Keratinocyte (primary cell): ENCODE results near the gene PDE1A. TPM values are rescaled to one million over a fixed set of nuclear protein-coding genes. Genes with fewer than 3 reads are reported as not detected.

ENCODE experiments used
- DNase-seq: peaks from one replicate; pipeline ENCODE4 v3.0.0-alpha.2; 2011; ENCODE audit warnings: low read depth, missing footprints, low spot score
- FAIRE-seq: peaks from 2 replicates; lab custom pipeline; 2011; peaks lifted over from hg19 to GRCh38; lab: Jason Lieb, UNC
- H2AFZ ChIP-seq: 2 replicates; pipeline ENCODE4 v1.6.0; 2012; ENCODE audit warnings: low read length, control low read depth, inconsistent platforms; ENCODE audit not compliant: control insufficient read depth
- H3K27ac ChIP-seq: 2 replicates; pipeline ENCODE4 v1.5.1; 2011; ENCODE audit warnings: low read length; ENCODE audit not compliant: control insufficient read depth, insufficient read depth
- H3K27me3 ChIP-seq: 3 replicates; pipeline ENCODE4 v1.6.0; 2011; ENCODE audit warnings: low read length; ENCODE audit not compliant: control insufficient read depth, insufficient read depth; ENCODE audit errors: extremely low read depth
- H3K36me3 ChIP-seq, 2 experiments: 2 replicates in 1 of 2; 3 replicates in 1 of 2; pipeline ENCODE4 v1.5.1; 2011; ENCODE audit warnings: low read length in 2 of 2, mild to moderate bottlenecking in 1 of 2; ENCODE audit not compliant: control insufficient read depth in 2 of 2, insufficient read depth in 2 of 2; ENCODE audit errors: extremely low read depth in 1 of 2
- H3K4me1 ChIP-seq: 3 replicates; pipeline ENCODE4 v1.5.1; 2011; ENCODE audit warnings: low read length; ENCODE audit not compliant: control insufficient read depth, insufficient read depth; ENCODE audit errors: extremely low read depth
- H3K4me2 ChIP-seq: 3 replicates; pipeline ENCODE4 v1.6.0; 2011; ENCODE audit warnings: low read depth, low read length; ENCODE audit not compliant: control insufficient read depth, insufficient read depth; ENCODE audit errors: extremely low read depth
- H3K4me3 ChIP-seq, 3 experiments: fragments of 200-600 bp in 1 of 3; sonication (generic) in 1 of 3; 2 replicates in 2 of 3; 3 replicates in 1 of 3; pipeline ENCODE4 v1.5.1; 2011 to 2016; ENCODE audit warnings: low read length in 3 of 3, mild to moderate bottlenecking in 3 of 3, control low read depth in 2 of 3, inconsistent platforms in 1 of 3, low read depth in 1 of 3, mixed read lengths in 1 of 3, mixed run types in 1 of 3, moderate library complexity in 1 of 3; ENCODE audit not compliant: control insufficient read depth in 2 of 3, insufficient read depth in 2 of 3; ENCODE audit errors: extremely low read depth in 1 of 3
- H3K79me2 ChIP-seq: 2 replicates; pipeline ENCODE4 v1.6.0; 2012; ENCODE audit warnings: low read length; ENCODE audit not compliant: control insufficient read depth, insufficient read depth
- H3K9ac ChIP-seq: 3 replicates; pipeline ENCODE4 v1.6.0; 2011; ENCODE audit warnings: low read length; ENCODE audit not compliant: control insufficient read depth, insufficient read depth; ENCODE audit errors: extremely low read depth
- H3K9me1 ChIP-seq: 3 replicates; pipeline ENCODE4 v1.6.0; 2011; ENCODE audit warnings: low read length; ENCODE audit not compliant: control insufficient read depth, insufficient read depth; ENCODE audit errors: extremely low read depth
- H3K9me3 ChIP-seq: 2 replicates; pipeline ENCODE4 v1.5.1; 2012; ENCODE audit warnings: low read depth, low read length; ENCODE audit not compliant: control insufficient read depth
- H4K20me1 ChIP-seq: 3 replicates; pipeline ENCODE4 v1.6.0; 2011; ENCODE audit warnings: low read length; ENCODE audit not compliant: control insufficient read depth, insufficient read depth; ENCODE audit errors: extremely low read depth
- CTCF ChIP-seq, 3 experiments: IDR thresholded peaks in 1 of 3; conservative IDR thresholded peaks in 1 of 3; optimal IDR thresholded peaks in 1 of 3; 2 replicates in 2 of 3; 3 replicates in 1 of 3; pipeline versions ENCODE3 to v1.5.1; 2011; ENCODE audit warnings: low read length in 3 of 3, mild to moderate bottlenecking in 3 of 3, moderate library complexity in 2 of 3, control low read depth in 1 of 3, inconsistent platforms in 1 of 3; ENCODE audit not compliant: insufficient read depth in 2 of 3; ENCODE audit errors: extremely low read depth in 1 of 3
- EZH2 ChIP-seq: IDR thresholded peaks from one replicate; pipeline ENCODE4 v1.6.1; 2012; ENCODE audit warnings: inconsistent platforms, mild to moderate bottlenecking, low read length, moderate library complexity
- dilution Hi-C: fragments of 300-500 bp; cut with MboI; formaldehyde crosslinking; loops from one replicate; pipeline ENCODE4 v1.7.0; 2020; ENCODE audit warnings: low sequenced_read_pairs; ENCODE audit not compliant: extremely low pct_ligation_motif_present
- polyA plus RNA-seq, 5 experiments: library from polyadenylated mRNA; depleted of rRNA in 3 of 5; stranded (reverse) in 3 of 5; stranded (forward) in 1 of 5; unstranded in 1 of 5; fragments of >200 nt; gene quantifications; 1 replicate in 1 of 5; 2 replicates in 3 of 5; 3 replicates in 1 of 5; pipeline versions ENCODE4 v1.2.1 to v1.2.3, GENCODE V29; 2011 to 2012; ENCODE audit warnings: missing spikeins in 2 of 5, low read depth in 1 of 5, low replicate concordance in 1 of 5

Gene PDE1A
- polyA plus RNA-seq, 1 donor (not counting 4 experiments of a cell fraction or from before 2014, with no cell fraction given), result 0.10 TPM

- dilution Hi-C loops, result no loop called here
- Histone ChIP-seq H3K9ac (no peak overlapping the region), H3K4me3 (no peak overlapping the region), H3K27me3 (no peaks in the 10 kb centered on the region), H4K20me1 (no peaks in the 10 kb centered on the region), H3K36me3 (no peaks in the 10 kb centered on the region), H3K27ac (no peak overlapping the region), H3K4me2 (no peak overlapping the region), H3K9me1 (no peaks in the 10 kb centered on the region), H3K79me2 (no peaks in the 10 kb centered on the region), H3K9me3 (no peaks in the 10 kb centered on the region), H2AFZ (no peak overlapping the region), H3K4me1 (no peaks in the 10 kb centered on the region)
- TF ChIP-seq EZH2, result no peak
- TF ChIP-seq CTCF (optimal IDR thresholded peaks at IDR 0.05 in 1 of 3, IDR thresholded peaks at IDR 0.05 in 1 of 3, conservative IDR thresholded peaks at IDR 0.05 in 1 of 3; ENCODE audit: extremely low read depth in 1 of 3, insufficient read depth in 2 of 3, low read length in 3 of 3), result no peak
- no peak for FAIRE-seq
- no peak for DNase-seq
These were observed 10.0 kb downstream of the PDE1A start for GRCh38 chr2:182416861-182417260.

- no peaks in the 10 kb centered on the region for H3K9me3 ChIP-seq
- no peaks in the 10 kb centered on the region for H3K4me1 ChIP-seq
- H3K9me1 ChIP-seq, result no peaks in the 10 kb centered on the region
- FAIRE-seq, result no peak
- DNase-seq, result no peak
- no peaks in the 10 kb centered on the region for H3K79me2 ChIP-seq
- no peak overlapping the region for H3K4me2 ChIP-seq
- H3K4me3 ChIP-seq, result no peak overlapping the region
- no peak overlapping the region for H2AFZ ChIP-seq
- no peaks in the 10 kb centered on the region for H4K20me1 ChIP-seq
- H3K27me3 ChIP-seq, result no peaks in the 10 kb centered on the region
- no peaks in the 10 kb centered on the region for H3K36me3 ChIP-seq
- no peak overlapping the region for H3K27ac ChIP-seq
- dilution Hi-C loops, result no loop called here
- no peak overlapping the region for H3K9ac ChIP-seq
- TF ChIP-seq CTCF (optimal IDR thresholded peaks at IDR 0.05 in 1 of 3, IDR thresholded peaks at IDR 0.05 in 1 of 3, conservative IDR thresholded peaks at IDR 0.05 in 1 of 3; ENCODE audit: extremely low read depth in 1 of 3, insufficient read depth in 2 of 3, low read length in 3 of 3) (no peak), EZH2 (no peak)
These were observed 10.6 kb downstream of the PDE1A start for GRCh38 chr2:182416191-182416590.
